Stimulated activated CD8-positive, alpha-beta memory T cell treated with anti-CD3 and anti-CD28 coated beads, Interleukin-2, amount 100 ng/mL, for 1 hour (primary cell): ENCODE data around the gene ST7.
"Not testable (repeated sequence)": the region's sequence is repeated elsewhere in the genome, so short reads cannot be mapped to it uniquely, and the experiment has no call there.

ENCODE experiments used
- DNase-seq, 2 donors: peaks; one replicate each; pipeline ENCODE4 v3.0.0-alpha.2; 2020; ENCODE audit warnings: low read depth in 2 of 2

ST7 gene

GRCh38 chr7:117227091-117227490 is 273.8 kb downstream of the ST7 start:
- no peak for DNase-seq

- DNase-seq, result no peak
These were observed 276.0 kb downstream of the ST7 start for GRCh38 chr7:117229350-117229749.

- DNase-seq, result no peak
These were observed 277.2 kb downstream of the ST7 start for GRCh38 chr7:117230276-117231046.

GRCh38 chr7:117231047-117231359 is 277.7 kb downstream of the ST7 start:
- no peak for DNase-seq

GRCh38 chr7:117237646-117238045 is 284.3 kb downstream of the ST7 start:
- no peak for DNase-seq

GRCh38 chr7:117238472-117238871 is 285.2 kb downstream of the ST7 start:
- DNase-seq, result no peak

- no peak for DNase-seq
These were observed 285.6 kb downstream of the ST7 start for GRCh38 chr7:117238937-117239336.

- no peak for DNase-seq
These were observed 287.8 kb downstream of the ST7 start for GRCh38 chr7:117241088-117241487.

- no peak for DNase-seq
These were observed 290.1 kb downstream of the ST7 start for GRCh38 chr7:117243390-117243789.

GRCh38 chr7:117245703-117246102 is 292.4 kb downstream of the ST7 start:
- not testable (repeated sequence) for DNase-seq

GRCh38 chr7:117247809-117248208 is 294.5 kb downstream of the ST7 start:
- DNase-seq, result no peak

GRCh38 chr7:117248829-117249228 is 295.5 kb downstream of the ST7 start:
- no peak for DNase-seq

GRCh38 chr7:117249696-117250095 is 296.4 kb downstream of the ST7 start:
- DNase-seq, result no peak

- DNase-seq, result no peak
These were observed 296.9 kb downstream of the ST7 start for GRCh38 chr7:117250245-117250644.

GRCh38 chr7:117250801-117251200 is 297.5 kb downstream of the ST7 start:
- DNase-seq, result no peak

- no peak for DNase-seq
These were observed 298.4 kb downstream of the ST7 start for GRCh38 chr7:117251687-117252086.

GRCh38 chr7:117259615-117260014 is 306.3 kb downstream of the ST7 start:
- DNase-seq, result no peak

- no peak for DNase-seq
These were observed 309.2 kb downstream of the ST7 start for GRCh38 chr7:117262546-117262945.

- DNase-seq, result no peak
These were observed 311.4 kb downstream of the ST7 start for GRCh38 chr7:117264716-117265115.

- no peak for DNase-seq
These were observed 316.1 kb downstream of the ST7 start for GRCh38 chr7:117269417-117269816.

GRCh38 chr7:117269886-117270285 is 316.6 kb downstream of the ST7 start:
- DNase-seq, result no peak

- no peak for DNase-seq
These were observed 317.1 kb downstream of the ST7 start for GRCh38 chr7:117270371-117270770.

- DNase-seq, result no peak
These were observed 318.3 kb downstream of the ST7 start for GRCh38 chr7:117271566-117271965.
